CD4-positive, alpha-beta T cell treated with Interleukin-10 for 1 hour (primary cell): Measurements from ENCODE around the gene SETBP1.

Source experiments
- DNase-seq: peaks from one replicate; pipeline ENCODE4 v3.0.0-alpha.2; 2020

The SETBP1 gene

GRCh38 chr18:45054636-45055035 lies 373.9 kb downstream of the SETBP1 start:
- DNase-seq: no peak

DNA sequence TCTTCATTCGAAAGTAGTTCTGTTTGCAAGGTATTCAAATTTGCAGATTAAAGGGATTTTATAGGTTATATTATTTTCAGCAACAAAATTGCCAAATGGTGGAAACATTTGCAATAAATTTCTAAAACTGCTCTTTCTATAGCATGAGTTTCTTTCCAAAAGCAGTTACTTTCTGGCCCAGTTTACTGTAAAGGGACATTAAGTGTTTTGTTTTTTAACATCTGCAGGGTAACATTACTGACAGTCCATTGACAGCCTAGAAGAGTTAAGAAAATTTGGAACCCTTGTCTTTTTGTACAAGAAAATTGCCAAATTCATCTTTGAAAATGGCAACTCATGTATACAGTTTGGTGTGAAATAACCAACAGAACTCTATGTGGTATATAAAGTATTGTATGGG lies 375.1 kb downstream of the SETBP1 start:
- DNase-seq: no peak

DNA sequence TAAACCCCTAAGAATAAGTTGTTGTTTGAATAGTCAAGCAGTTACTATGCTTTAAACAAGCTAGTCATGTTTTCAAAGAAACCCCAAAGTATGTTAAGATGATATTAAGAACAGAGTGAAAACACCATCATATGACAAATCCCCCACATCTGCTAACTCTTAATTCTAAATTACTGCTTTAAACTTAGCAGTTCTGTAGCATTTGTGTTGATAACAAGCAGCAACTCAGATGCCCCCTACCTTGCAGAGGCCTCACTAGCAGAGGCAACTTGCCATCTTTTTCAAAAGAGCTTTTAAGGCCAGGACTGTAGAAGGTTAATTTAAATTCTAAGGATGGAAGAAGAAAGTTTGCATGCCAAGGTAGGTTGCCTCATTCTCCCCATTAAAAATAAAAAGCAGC lies 376.2 kb downstream of the SETBP1 start:
- DNase-seq: no peak

- no peak for DNase-seq
Observed at GRCh38 chr18:45057955-45058600, 377.4 kb downstream of the SETBP1 start.

DNA sequence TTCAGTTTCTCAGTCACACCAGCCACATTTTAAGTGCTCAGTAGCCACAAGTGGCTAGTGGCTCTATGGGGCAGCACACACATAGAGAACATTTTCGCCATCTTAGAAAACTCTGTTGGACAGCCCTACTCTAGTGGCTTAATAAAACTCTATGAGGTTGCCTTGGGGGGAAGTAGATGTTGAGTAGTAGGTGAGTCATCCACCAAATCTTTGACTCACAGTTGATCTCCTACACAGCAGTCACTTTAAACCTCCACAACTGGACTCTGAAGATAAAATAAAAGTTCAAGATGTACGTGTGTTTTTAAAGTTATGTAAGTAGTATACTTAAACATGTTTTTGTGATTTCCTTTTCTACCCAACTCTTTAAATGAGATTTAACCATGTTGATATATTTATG lies 379.0 kb downstream of the SETBP1 start:
- DNase-seq: no peak

- DNase-seq: no peak
Observed at GRCh38 chr18:45060102-45060501, 379.4 kb downstream of the SETBP1 start.

DNA sequence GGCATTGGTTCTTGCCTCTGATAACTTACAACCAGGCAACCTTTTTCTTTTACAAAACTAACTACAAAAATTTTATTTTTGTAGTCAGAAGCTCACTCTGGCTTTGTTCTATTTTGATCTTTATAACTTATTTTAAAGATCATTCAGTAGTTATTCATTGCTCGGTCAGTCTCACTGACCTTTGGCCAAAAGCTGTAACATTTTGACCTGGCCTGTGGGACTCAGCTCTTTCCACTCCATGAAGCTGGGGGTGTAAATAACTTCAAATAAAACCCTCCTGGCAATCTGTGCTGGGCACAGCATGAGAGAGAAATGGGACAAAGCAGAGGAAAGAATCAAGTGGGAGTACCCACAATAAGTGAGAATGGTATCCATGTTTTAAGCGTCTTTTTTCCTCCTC lies 380.7 kb downstream of the SETBP1 start:
- no peak for DNase-seq

- DNase-seq: no peak
Observed at GRCh38 chr18:45063246-45064038, 382.8 kb downstream of the SETBP1 start.

GRCh38 chr18:45066210-45066609 lies 385.5 kb downstream of the SETBP1 start:
- DNase-seq: no peak

DNA sequence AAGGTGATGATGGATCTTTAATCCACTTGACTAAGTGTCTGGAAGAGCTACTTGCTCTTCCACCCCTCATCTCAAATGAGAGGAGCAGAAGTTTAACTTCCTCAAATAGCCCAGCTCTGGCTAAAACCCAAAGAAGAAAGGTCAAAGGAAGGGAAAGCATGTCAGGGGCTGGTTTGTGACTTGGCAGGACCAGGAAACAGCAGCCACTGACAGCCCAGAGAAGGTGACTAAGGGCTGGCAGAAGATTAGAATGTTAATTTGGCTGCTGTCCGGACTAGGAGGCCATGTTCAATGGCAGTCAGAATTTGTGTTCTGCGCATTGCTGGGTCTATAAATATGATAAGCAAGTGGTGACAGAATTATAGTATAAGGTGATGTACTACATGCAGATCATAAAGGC lies 386.2 kb downstream of the SETBP1 start:
- DNase-seq: no peak

DNA sequence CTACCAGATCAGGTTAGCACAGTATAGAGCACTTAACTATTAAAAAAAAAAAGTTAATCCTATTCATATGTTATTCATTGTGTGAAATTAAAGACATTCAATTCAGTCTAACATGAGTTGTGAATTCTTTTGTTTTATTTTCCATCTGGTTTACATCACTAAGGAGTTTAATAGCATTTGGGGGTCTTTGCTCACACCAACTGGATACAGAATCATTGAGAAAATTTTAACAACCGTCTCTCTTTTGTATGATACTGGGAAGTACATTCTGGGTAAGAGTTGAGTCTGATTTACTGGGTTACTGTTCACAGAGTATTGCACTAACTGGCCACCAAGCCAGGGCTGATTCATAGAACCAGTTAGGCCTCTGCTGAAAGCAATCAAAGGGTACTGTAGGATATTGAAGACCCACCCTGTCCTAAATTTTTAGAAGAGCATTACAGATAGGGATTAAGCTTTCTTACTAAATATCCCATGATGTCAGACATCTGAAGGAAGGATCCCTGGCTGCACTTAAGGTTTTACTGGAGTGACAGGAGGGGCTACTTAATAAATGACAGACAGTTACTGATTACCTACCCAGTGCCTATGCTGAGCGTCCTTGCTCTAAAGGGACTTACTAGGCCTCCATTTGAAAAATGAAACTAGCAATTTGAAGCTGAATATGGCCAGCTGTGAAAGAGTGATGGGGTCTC lies 387.9 kb downstream of the SETBP1 start:
- no peak for DNase-seq

GRCh38 chr18:45069546-45069945 lies 388.9 kb downstream of the SETBP1 start:
- DNase-seq: no peak

DNA sequence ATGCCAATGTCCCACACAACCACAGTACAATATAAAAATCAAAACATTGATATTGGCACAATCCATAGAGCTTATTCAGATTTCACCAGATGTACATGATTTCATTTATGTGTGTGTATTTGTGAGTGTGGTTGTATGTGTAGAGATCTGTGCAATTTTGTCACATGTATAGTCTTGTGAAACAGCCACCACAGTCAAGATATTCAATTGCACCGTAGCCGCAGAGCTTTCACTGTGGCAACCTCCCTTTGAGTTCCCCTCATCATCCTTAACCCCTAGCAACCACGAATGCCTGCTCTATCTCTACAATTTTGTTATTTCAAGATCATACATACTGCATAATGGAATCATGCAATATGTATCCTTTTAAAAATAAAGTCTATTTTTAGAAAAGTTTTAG lies 391.3 kb downstream of the SETBP1 start:
- no peak for DNase-seq

- DNase-seq: no peak
Observed at GRCh38 chr18:45073556-45073955, 392.9 kb downstream of the SETBP1 start.

- no peak for DNase-seq
Observed at GRCh38 chr18:45081566-45082181, 401.0 kb downstream of the SETBP1 start.

DNA sequence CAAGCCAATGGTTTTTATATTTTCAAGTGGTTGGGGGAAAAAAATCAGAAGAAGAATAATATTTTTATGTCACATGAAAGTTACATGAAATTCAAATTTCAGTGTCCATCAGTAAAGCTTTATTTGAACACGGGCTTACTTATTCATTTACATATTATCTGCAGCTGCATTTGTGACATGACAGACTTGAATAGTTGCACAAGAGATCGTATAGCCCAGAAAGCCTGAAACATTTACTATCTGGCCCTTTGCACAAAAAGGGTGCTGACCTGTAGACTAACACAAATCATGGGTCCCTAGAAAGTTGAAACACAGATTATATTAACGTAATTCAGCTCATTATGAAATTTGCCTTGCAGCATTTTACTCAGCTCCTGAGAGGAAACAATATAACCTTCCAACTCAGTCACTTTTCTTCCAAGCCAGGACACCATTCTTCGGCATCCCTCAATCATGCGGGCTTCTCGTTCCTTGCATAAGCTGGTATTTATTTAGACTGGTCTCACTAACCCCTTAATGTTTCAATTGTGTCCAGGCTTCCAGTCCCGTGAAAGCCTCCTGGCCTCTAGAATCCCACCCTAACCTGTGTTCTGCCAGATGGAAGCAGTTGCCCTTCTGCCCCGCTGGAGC lies 402.7 kb downstream of the SETBP1 start:
- DNase-seq: no peak

GRCh38 chr18:45084206-45084605 lies 403.5 kb downstream of the SETBP1 start:
- no peak for DNase-seq

DNA sequence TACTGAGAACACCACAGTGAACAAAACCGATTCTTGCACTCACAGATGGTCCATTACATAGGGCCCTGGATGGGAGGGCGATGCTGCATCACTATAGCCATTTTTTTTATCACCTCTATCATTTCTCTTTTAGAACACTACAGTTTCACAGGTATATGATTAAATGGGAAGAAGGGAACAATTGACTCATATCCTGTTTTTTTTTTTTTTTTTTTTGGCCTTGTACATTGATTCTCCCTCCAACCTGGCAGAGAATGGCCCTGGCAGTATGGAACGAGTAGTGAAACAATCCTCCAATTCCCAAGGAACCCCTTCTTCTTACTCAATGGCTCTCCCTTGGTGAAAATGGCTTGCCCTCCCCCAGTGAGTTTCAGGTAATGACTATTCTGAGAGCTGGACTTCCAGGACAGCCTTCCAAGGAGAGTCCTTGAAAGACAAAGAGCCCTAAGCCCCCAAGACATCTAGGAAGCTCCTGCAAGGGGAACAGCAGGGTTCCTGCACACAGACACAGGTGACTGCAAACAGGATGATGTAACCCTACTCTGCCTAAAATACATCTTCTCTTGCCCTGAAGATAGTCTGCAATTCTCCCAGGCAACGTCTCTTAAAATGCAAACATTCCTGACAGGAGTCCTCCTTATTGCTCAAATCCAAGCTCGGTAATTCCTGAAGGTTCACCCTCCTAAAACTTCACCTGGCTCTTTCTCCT lies 405.4 kb downstream of the SETBP1 start:
- no peak for DNase-seq

GRCh38 chr18:45086777-45087176 lies 406.1 kb downstream of the SETBP1 start:
- no peak for DNase-seq

GRCh38 chr18:45090526-45091140 lies 409.9 kb downstream of the SETBP1 start:
- DNase-seq: no peak

GRCh38 chr18:45100321-45101105 lies 419.8 kb downstream of the SETBP1 start:
- DNase-seq: no peak
